HG03060 (cell line): ENCODE data around the gene LIPT2.

ENCODE experiments used
- ATAC-seq: cut with Tn5 transposase; IDR thresholded peaks from one replicate; pipeline ENCODE4 v1.9.1; 2021; ENCODE audit warnings: low read depth, moderate number of reproducible peaks; ENCODE audit not compliant: unreplicated experiment

The LIPT2 gene

GRCh38 chr11:74504100-74504691 lies 10.7 kb upstream of the LIPT2 start:
- ATAC-seq, result no peak

GRCh38 chr11:74494916-74495315 lies 1.4 kb upstream of the LIPT2 start:
- ATAC-seq, result no peak

GRCh38 chr11:74493791-74494630 lies 487 bp upstream of the LIPT2 start:
- no peak for ATAC-seq

DNA sequence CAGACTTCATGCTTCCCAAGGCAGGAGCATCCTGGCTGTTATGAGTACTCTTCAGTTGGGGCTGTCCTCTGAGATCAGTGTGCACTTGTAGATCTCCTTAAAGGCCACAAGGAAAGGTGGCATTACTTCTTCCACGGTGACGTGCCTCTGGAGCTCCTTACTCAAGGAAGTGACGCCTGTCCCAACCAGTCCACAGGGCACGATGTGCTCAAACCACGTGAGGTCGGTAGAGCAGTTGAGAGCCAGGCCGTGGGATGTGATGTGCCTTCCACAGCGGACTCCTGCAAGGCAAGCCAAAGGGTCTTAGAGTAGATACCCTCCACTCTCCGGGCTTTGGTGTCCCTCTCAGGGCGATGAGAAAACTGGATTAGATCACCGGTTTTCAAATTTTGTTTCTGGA lies 1.4 kb downstream of the LIPT2 start:
- no peak for ATAC-seq

GRCh38 chr11:74490941-74491340 lies 2.6 kb downstream of the LIPT2 start:
- no peak for ATAC-seq

GRCh38 chr11:74487875-74488274 lies 5.6 kb downstream of the LIPT2 start:
- ATAC-seq, result no peak

DNA sequence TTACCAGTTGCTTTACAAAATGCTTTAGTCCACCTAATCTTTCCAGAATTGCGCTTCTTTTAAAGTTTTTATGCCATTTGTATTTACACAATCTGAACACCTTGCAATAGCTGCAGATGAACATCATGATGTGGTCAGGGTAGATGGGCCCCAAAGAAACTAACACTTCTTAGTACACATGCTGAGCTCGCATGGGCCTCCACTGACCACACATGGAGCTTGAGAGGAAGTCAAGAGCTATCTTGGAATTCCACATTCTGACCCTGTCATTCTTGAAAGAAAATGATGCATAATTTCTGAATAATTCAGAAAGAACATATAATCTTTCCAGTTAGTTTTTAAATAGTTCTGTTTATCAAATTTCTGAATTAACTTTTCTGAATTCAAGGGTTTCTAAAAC lies 7.7 kb downstream of the LIPT2 start:
- no peak for ATAC-seq

DNA sequence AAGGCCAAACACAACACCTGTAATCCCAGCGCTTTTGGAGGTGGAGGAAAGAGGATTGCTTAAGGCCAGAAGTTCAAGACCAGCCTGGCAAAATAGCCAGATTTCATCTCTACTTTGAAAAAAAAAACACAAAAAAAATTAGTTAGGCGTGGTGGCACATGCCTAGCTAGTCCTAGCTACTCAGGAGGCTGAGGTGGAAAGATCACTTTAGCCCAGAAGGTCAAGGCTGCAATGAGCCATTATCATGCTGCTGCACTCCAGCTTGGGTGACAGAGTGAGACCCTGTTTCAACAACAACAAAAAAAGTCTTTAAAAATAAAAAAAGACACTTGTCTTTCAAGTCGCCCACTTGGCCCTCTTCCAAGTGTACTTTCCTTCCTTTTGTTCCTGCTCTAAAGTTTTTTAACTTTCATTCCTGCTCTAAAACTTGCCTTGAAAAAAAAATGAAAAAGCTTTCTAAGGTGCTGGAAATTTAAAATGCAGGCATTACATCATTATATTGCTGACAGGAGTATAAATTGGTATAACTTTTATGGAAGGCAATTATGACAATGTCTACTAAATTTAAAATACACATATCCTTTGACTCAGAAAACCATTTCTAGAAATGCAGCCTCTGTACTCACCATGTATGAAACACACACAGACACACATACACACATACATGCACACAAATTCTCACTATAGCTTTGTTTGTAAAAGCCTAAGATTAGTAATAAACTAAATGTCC lies 12.7 kb downstream of the LIPT2 start:
- no peak for ATAC-seq

- no peak for ATAC-seq
Observed at GRCh38 chr11:74479732-74480123, 13.8 kb downstream of the LIPT2 start.

DNA sequence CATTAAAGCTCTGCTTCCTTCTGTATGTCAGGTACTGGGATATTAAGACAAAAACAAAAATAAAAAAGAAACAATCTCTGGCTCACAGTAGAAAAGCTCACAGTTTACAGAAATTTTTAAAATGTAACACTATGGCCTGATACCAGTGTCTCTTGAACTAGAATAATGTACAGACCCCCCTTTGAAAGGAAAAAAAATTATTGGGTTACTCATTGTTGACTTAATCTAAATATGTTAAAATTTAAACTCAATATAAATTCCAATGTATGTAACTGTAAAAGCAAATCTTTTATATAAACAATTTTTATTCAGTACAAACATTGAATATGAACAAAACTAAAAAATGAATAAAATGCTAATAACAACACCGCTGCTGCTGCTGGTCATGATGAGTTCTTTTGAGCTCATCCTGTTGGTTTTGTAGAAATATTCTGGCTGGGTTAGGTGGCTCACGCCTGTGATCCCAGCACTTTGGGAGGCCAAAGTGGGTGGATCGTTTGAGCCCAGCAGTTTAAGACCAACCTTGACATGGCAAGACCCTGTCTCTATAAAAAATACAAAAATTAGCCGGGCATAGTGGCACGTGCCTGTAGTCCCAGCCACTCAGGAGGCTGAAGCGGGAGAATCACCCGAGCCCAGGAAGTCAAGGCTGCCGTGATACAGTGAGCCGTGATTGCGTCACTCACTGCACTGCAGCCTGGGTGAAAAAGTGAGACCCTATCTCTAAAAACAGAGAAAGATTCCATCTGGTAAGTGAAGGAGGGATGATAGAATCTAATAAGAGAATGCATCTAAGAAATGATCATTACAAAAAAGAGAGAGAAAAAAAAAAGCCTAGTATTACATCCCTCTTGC lies 14.4 kb downstream of the LIPT2 start:
- ATAC-seq, result no peak

DNA sequence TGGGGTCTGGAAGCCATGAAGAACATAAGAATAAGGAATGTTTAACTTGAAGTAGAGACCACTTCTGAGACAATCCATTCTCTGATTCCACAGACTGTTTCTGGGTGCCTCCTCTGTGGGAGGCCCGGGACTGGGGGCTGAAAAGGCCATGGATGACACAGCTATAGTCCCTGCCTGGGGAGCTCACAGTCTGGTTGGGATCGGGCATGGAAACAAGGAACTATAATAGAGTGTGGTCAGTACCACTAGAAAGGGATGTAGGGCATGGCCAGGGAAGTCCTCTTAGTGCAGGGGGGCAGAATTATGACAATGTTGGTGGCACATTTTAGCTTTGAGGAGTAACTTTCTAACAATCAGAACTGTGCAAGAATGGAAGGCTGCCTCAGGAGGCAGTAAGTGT lies 17.0 kb downstream of the LIPT2 start:
- ATAC-seq, result no peak

DNA sequence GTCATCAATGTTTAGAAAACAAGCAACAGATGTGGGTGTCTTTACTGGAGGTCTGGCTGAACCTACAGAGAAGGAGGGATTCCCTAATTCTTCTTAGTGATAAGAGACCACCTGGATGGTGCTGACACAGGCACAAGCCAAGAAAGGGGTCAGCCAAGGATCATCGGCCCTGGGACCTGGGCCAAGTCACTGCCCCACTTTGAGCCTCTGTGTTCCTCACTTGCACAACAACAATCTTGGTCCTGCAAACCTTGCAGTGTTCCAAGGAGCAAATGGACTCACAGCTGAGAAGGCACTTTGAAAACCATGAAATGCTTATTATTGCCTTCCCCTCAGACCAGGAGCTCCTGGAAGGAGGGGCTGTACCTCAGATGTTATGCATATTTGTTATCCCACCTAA lies 19.2 kb downstream of the LIPT2 start:
- no peak for ATAC-seq

DNA sequence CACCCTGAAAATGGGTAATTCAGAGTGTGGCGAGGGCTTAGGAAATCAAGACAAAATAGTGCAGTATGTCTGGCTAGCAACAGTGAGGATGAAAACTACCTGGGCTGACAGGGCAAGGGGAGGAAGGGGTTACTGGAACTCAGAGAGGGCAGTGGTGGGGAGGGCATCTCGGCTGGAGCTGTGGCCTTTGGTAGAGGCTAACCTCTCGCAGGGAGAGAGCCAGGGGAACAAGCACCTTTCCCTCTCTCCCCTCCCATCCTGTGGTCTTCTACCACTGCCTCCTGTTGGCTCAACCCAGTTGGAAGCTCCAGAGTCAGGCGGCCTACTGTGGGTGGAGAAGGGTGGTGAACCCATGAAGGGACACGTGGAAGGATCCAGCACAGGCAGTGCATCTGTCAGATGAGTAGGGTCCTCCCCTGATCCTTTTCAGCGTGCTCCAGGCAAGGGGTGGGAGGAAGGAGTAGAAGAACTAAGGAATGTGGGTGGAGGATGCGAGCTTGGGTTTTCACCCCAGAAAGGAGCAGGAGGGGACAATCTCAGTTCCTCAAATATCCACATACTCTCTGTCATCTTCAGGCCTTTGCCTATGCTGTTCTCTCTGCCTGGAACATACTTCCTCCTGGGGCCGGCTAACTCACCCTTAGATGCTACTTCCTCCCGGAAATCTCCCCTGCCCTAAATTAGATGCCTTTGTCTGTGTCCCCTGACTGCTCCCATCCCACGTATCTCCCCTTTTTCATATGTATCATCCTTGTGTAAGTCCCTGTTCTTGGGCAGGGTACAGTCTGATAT lies 19.9 kb downstream of the LIPT2 start:
- ATAC-seq, result no peak

- ATAC-seq, result no peak
Observed at GRCh38 chr11:74471668-74472429, 21.7 kb downstream of the LIPT2 start.

DNA sequence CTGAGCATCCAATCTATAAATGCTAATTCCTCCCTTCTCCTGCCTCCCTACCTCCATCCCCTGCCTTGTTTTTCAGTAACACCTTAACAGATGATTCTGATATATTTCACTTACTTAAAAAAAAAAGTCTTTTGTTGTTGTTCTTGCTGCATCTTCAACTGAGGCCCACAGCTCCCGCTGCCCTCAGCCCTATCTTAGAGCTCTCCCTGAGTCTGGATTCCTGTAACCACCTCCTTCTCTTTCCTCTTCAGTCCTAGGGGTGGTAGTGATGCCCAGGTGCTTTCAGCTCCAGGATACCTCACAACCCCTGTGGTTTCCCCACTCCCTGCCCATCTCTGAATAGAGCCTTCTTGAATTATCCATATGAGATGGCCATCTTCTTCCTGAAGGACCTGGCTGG lies 22.5 kb downstream of the LIPT2 start:
- no peak for ATAC-seq

- ATAC-seq, result no peak
Observed at GRCh38 chr11:74470526-74470925, 23.0 kb downstream of the LIPT2 start.

- no peak for ATAC-seq
Observed at GRCh38 chr11:74468936-74469335, 24.6 kb downstream of the LIPT2 start.

DNA sequence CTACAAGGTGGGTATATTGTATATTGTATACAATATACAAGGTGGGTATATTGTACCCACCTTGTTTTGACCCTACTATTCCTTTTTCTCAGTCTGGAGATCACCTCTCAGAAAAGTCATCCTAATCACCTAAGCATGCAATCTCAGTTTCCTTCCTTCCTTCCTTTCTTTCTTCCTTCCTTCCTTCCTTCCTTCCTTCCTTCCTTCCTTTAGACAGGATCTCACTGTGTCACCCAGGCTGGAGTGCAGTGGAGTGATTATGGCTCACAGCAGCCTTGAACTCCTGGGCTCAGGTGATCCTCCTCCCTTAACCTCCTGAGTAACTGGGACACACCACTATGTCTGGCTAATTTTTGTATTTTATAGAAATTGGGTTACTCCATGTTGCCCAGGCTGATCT lies 25.0 kb downstream of the LIPT2 start:
- no peak for ATAC-seq

DNA sequence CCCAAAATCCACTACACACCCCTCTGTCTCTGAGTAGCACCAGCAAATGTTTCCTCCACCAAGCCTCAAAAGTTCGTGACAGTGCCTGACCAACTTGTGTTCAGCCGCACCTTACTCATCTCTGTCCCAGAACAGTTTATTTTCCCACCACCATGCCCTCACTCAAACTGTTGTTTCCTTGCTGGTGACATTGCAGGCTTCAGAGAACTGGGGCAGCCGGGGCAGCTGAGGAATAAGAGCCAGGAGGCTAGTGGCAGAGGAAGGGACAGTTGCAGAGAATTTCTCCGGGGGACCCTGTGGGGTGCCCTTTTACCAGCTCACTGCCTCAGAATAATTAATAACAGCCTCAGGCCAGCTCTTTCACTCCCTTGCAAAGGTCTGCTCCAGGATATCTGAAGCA lies 25.5 kb downstream of the LIPT2 start:
- ATAC-seq, result no peak
